Neural cell (in vitro differentiated cells): ENCODE results near the gene PFKFB4.

Source experiments
- CTCF ChIP-seq: fragments of 450-650 bp; IDR thresholded peaks from 2 replicates; pipeline ENCODE4 v1.5.1; 2014; ENCODE audit warnings: antibody characterized with exemption, mild to moderate bottlenecking, moderate library complexity; ENCODE audit not compliant: poor library complexity, severe bottlenecking
- EP300 ChIP-seq: fragments of 450-650 bp; conservative IDR thresholded peaks from 2 replicates; pipeline ENCODE4 v1.6.1; 2014; ENCODE audit warnings: antibody characterized with exemption, mild to moderate bottlenecking, moderate library complexity; ENCODE audit not compliant: poor library complexity, severe bottlenecking
- EZH2 ChIP-seq: fragments of 200-600, 300-800 bp; shearing (Covaris generic), sonication (generic); IDR thresholded peaks from 2 replicates; pipeline ENCODE4 v1.6.1; 2014; ENCODE audit warnings: antibody characterized with exemption, low read length, borderline replicate concordance, mild to moderate bottlenecking; ENCODE audit not compliant: insufficient read depth, poor library complexity, severe bottlenecking
- MXI1 ChIP-seq: fragments of 450-650 bp; conservative IDR thresholded peaks from 2 replicates; pipeline ENCODE4 v1.6.1; 2014; ENCODE audit warnings: antibody characterized with exemption, mild to moderate bottlenecking; ENCODE audit not compliant: poor library complexity, severe bottlenecking
- POLR2AphosphoS5 ChIP-seq: IDR thresholded peaks from 2 replicates; pipeline ENCODE4 v1.6.1; 2012
- RAD21 ChIP-seq: fragments of 450-650 bp; conservative IDR thresholded peaks from 2 replicates; pipeline ENCODE4 v1.6.1; 2014; ENCODE audit warnings: antibody characterized with exemption, mild to moderate bottlenecking, moderate library complexity
- SMC3 ChIP-seq: fragments of 450-650 bp; conservative IDR thresholded peaks from 2 replicates; pipeline ENCODE4 v1.6.1; 2014; ENCODE audit warnings: antibody characterized with exemption, mild to moderate bottlenecking, moderate library complexity; ENCODE audit not compliant: poor library complexity
- TAF1 ChIP-seq: IDR thresholded peaks from 2 replicates; pipeline ENCODE4 v1.6.1; 2012; ENCODE audit warnings: low read depth
- TF ChIP-seq, protein P1 (sequence below): IDR thresholded peaks from 2 replicates; pipeline ENCODE4 v1.6.1; 2012; ENCODE audit warnings: borderline replicate concordance

GRCh38 chr3:48576647-48577046 lies 20.0 kb upstream of the PFKFB4 start:
- TF ChIP-seq TAF1 (no peak), CTCF (no peak), POLR2AphosphoS5 (no peak), EP300 (no peak), RAD21 (no peak), EZH2 (no peak), MXI1 (no peak), SMC3 (no peak)
- TF ChIP-seq, protein P1, sequence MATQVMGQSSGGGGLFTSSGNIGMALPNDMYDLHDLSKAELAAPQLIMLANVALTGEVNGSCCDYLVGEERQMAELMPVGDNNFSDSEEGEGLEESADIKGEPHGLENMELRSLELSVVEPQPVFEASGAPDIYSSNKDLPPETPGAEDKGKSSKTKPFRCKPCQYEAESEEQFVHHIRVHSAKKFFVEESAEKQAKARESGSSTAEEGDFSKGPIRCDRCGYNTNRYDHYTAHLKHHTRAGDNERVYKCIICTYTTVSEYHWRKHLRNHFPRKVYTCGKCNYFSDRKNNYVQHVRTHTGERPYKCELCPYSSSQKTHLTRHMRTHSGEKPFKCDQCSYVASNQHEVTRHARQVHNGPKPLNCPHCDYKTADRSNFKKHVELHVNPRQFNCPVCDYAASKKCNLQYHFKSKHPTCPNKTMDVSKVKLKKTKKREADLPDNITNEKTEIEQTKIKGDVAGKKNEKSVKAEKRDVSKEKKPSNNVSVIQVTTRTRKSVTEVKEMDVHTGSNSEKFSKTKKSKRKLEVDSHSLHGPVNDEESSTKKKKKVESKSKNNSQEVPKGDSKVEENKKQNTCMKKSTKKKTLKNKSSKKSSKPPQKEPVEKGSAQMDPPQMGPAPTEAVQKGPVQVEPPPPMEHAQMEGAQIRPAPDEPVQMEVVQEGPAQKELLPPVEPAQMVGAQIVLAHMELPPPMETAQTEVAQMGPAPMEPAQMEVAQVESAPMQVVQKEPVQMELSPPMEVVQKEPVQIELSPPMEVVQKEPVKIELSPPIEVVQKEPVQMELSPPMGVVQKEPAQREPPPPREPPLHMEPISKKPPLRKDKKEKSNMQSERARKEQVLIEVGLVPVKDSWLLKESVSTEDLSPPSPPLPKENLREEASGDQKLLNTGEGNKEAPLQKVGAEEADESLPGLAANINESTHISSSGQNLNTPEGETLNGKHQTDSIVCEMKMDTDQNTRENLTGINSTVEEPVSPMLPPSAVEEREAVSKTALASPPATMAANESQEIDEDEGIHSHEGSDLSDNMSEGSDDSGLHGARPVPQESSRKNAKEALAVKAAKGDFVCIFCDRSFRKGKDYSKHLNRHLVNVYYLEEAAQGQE, result no peak
